Fibroblast of lung (primary cell): ENCODE results near the gene TNNC2. TPM values are rescaled to one million over a fixed set of nuclear protein-coding genes. Genes with fewer than 3 reads are reported as not detected.

Experiments
- DNase-seq, 2 donors: peaks; one replicate each; pipeline versions ENCODE4 v3.0.0 to v3.0.0-alpha.2; 2010; ENCODE audit warnings: low read depth in 2 of 2
- H2AFZ ChIP-seq: 2 replicates; pipeline ENCODE4 v1.5.1; 2012; ENCODE audit warnings: low read length, control low read depth, inconsistent platforms
- H3K27ac ChIP-seq: 2 replicates; pipeline ENCODE4 v1.5.1; 2011; ENCODE audit warnings: low read length, control low read depth; ENCODE audit not compliant: insufficient read depth
- H3K27me3 ChIP-seq: 2 replicates; pipeline ENCODE4 v1.5.1; 2011; ENCODE audit warnings: mild to moderate bottlenecking, low read length; ENCODE audit not compliant: control insufficient read depth, insufficient read depth
- H3K36me3 ChIP-seq: 2 replicates; pipeline ENCODE4 v1.5.1; 2011; ENCODE audit warnings: low read length; ENCODE audit not compliant: control insufficient read depth, insufficient read depth
- H3K4me1 ChIP-seq: 2 replicates; pipeline ENCODE4 v1.5.1; 2011; ENCODE audit warnings: low read length; ENCODE audit not compliant: control insufficient read depth, insufficient read depth; ENCODE audit errors: extremely low read depth
- H3K4me2 ChIP-seq: 2 replicates; pipeline ENCODE4 v1.5.1; 2011; ENCODE audit warnings: low read length, control low read depth; ENCODE audit not compliant: insufficient read depth; ENCODE audit errors: extremely low read depth
- H3K4me3 ChIP-seq, 4 experiments: fragments of 200-600 bp in 1 of 4; sonication (generic) in 1 of 4; replicated peaks in 1 of 4; 2 replicates each; pipeline ENCODE4 v1.5.1; 2011 to 2016; ENCODE audit warnings: low read length in 4 of 4, low read depth in 3 of 4, mild to moderate bottlenecking in 3 of 4, control low read depth in 2 of 4, inconsistent platforms in 1 of 4, mixed read lengths in 1 of 4; ENCODE audit not compliant: insufficient read depth in 1 of 4; ENCODE audit errors: control extremely low read depth in 1 of 4
- H3K79me2 ChIP-seq: 2 replicates; pipeline ENCODE4 v1.5.1; 2012; ENCODE audit warnings: mild to moderate bottlenecking, low read length, inconsistent platforms; ENCODE audit not compliant: control insufficient read depth, insufficient read depth
- H3K9ac ChIP-seq: 2 replicates; pipeline ENCODE4 v1.5.1; 2011; ENCODE audit warnings: mild to moderate bottlenecking, low read length, control low read depth; ENCODE audit not compliant: insufficient read depth
- H3K9me3 ChIP-seq: 2 replicates; pipeline ENCODE4 v1.5.1; 2012; ENCODE audit warnings: low read depth, low read length; ENCODE audit not compliant: control insufficient read depth, insufficient read depth
- H4K20me1 ChIP-seq: 2 replicates; pipeline ENCODE4 v1.5.1; 2011; ENCODE audit warnings: low read length; ENCODE audit not compliant: control insufficient read depth, insufficient read depth; ENCODE audit errors: extremely low read depth
- EZH2 ChIP-seq: IDR thresholded peaks from 2 replicates; pipeline ENCODE4 v1.5.1; 2012; ENCODE audit warnings: low read length, control low read depth, mild to moderate bottlenecking; ENCODE audit errors: missing control alignments
- polyA plus RNA-seq, 2 donors: library from polyadenylated mRNA; depleted of rRNA in 1 of 2; stranded (reverse) in 1 of 2; unstranded in 1 of 2; fragments of >200 nt; gene quantifications; 2 replicates each; pipeline ENCODE4 v1.2.1, GENCODE V29; 2011 to 2012; ENCODE audit warnings: missing spikeins in 1 of 2
- total RNA-seq: library from RNA; depleted of rRNA; stranded (reverse); fragments of >200 nt; gene quantifications from 2 replicates; pipeline ENCODE4 v1.2.1, GENCODE V29; 2014
- TF ChIP-seq, protein P1 (sequence below), 2 donors: IDR thresholded peaks in 1 of 2; conservative IDR thresholded peaks in 1 of 2; 1 replicate in 1 of 2; 2 replicates in 1 of 2; pipeline ENCODE4 v1.5.1; 2011 to 2012; ENCODE audit warnings: low read length in 2 of 2, control low read depth in 1 of 2, inconsistent platforms in 1 of 2, low read depth in 1 of 2, mild to moderate bottlenecking in 1 of 2

TNNC2 gene
- total and polyA plus RNA-seq, 2 donors (not counting 1 experiment from before 2014, with no cell fraction given), result 1.3 to 1.4 TPM

DNA sequence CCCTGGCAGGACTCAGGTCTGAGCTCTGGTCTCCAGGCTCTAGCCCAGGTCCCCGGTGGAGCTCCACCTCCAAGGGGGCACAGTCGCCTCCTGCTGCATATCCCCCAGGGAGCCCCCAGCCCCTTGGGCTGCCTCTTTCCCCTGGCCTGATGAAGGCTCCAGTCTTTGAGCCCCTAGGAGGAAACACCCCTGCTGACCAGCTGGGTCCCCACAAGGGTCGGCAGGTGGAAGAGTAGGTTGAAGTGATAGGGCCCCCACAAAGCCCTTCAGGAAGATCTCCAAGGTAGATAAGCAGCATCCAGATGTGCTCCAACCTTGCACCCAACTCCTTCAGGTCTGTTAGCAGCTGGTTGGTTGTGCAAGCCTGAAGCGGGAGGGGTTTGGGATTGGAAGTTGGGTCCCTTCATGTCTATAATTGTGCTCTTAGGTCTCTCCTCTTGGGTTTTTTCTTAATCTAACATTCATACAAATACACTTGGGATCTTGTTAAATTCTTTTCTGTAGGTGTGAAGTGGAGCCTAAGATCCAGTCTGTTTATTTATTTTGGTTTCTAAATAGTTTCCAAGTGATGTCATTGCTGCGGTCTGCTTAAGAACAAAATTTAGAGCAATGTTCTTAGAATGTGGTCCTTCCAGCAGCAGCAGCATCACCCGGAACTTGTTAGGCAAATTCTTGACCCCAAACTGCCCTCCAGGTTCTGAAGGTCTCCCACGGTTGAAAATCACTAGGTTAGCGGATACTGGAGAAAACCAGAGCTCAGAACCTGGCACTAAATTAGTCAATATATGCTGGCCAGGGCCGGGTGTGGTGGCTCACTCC is 9.5 kb downstream of the TNNC2 start:
- Histone ChIP-seq H3K9ac (no peak overlapping the region), H3K79me2 (peaks cover 22% of the 10 kb centered on the region), H4K20me1 (no peaks in the 10 kb centered on the region), H3K9me3 (no peaks in the 10 kb centered on the region), H3K4me3 (no peak overlapping the region), H3K4me1 (peaks cover 10% of the 10 kb centered on the region), H3K27me3 (no peaks in the 10 kb centered on the region), H3K36me3 (peaks cover 6% of the 10 kb centered on the region), H3K27ac (peak overlapping the region; percentile 46), H3K4me2 (no peak overlapping the region), H2AFZ (no peak overlapping the region)
- TF ChIP-seq, protein P1, sequence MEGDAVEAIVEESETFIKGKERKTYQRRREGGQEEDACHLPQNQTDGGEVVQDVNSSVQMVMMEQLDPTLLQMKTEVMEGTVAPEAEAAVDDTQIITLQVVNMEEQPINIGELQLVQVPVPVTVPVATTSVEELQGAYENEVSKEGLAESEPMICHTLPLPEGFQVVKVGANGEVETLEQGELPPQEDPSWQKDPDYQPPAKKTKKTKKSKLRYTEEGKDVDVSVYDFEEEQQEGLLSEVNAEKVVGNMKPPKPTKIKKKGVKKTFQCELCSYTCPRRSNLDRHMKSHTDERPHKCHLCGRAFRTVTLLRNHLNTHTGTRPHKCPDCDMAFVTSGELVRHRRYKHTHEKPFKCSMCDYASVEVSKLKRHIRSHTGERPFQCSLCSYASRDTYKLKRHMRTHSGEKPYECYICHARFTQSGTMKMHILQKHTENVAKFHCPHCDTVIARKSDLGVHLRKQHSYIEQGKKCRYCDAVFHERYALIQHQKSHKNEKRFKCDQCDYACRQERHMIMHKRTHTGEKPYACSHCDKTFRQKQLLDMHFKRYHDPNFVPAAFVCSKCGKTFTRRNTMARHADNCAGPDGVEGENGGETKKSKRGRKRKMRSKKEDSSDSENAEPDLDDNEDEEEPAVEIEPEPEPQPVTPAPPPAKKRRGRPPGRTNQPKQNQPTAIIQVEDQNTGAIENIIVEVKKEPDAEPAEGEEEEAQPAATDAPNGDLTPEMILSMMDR (conservative IDR thresholded peaks at IDR 0.05 in 1 of 2, IDR thresholded peaks at IDR 0.05 in 1 of 2; ENCODE audit: low read depth in 1 of 2, low read length in 2 of 2), result no peak
- no peak for TF ChIP-seq EZH2
- DNase-seq, result peak; percentile 85 to 94

DNA sequence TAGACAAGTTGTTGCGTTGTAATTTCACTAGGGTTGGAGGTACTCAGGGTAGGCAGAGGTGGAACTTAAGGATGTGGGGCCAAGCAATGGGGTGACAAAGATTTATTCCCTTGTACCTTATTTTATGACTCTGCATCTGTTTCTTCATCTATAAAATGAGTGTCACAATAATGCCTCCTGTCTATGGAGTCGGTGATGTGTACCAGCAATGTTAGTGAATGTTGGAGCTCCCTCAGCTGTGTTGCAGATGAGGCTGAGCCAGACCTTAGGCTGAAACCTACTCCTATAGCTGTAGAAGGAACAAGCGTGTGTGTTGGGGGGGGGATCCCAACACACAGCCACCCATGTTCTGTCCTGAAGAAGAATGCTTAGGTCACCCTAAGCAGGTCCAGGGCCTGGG is 10.2 kb downstream of the TNNC2 start:
- Histone ChIP-seq H3K27me3 (no peaks in the 10 kb centered on the region), H2AFZ (no peak overlapping the region), H3K36me3 (peaks cover 6% of the 10 kb centered on the region), H3K27ac (peak overlapping the region; percentile 0), H3K79me2 (peaks cover 23% of the 10 kb centered on the region), H3K9ac (no peak overlapping the region), H4K20me1 (no peaks in the 10 kb centered on the region), H3K4me3 (no peak overlapping the region), H3K9me3 (no peaks in the 10 kb centered on the region), H3K4me2 (no peak overlapping the region), H3K4me1 (peaks cover 10% of the 10 kb centered on the region)
- TF ChIP-seq, protein P1 (conservative IDR thresholded peaks at IDR 0.05 in 1 of 2, IDR thresholded peaks at IDR 0.05 in 1 of 2; ENCODE audit: low read depth in 1 of 2, low read length in 2 of 2), result no peak
- TF ChIP-seq EZH2, result no peak
- no peak for DNase-seq

DNA sequence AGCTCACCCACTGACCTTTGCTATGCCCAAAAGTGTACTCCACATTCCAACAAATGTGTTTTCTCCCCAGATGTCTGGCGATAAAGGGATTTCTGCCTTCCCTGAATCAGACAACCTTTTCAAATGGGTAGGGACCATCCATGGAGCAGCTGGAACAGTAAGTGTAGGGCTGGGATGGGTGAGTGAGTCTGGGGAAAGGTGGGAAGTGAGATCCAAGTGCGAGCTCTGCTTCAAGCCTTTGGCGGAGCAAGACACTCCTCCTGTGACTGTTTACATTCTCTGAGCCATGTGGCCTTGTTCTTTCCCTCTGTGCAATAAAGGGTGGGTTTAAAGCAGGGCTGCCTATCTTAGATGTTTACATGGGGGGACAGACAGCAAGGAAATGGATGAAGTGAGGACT is 12.8 kb downstream of the TNNC2 start:
- TF ChIP-seq, protein P1 (conservative IDR thresholded peaks at IDR 0.05 in 1 of 2, IDR thresholded peaks at IDR 0.05 in 1 of 2; ENCODE audit: low read depth in 1 of 2, low read length in 2 of 2), result no peak
- TF ChIP-seq EZH2, result no peak
- H3K79me2 ChIP-seq, result peaks cover 23% of the 10 kb centered on the region
- peak in 1 of 2 donors; percentile 66 for DNase-seq
- no peak overlapping the region for H3K27ac ChIP-seq
- H3K4me1 ChIP-seq, result peaks cover 10% of the 10 kb centered on the region
- no peak overlapping the region for H2AFZ ChIP-seq
- H4K20me1 ChIP-seq, result no peaks in the 10 kb centered on the region
- no peaks in the 10 kb centered on the region for H3K27me3 ChIP-seq
- H3K4me3 ChIP-seq, result peak overlapping the region in 1 of 4 experiments; percentile 45
- H3K9ac ChIP-seq, result no peak overlapping the region
- H3K36me3 ChIP-seq, result peaks cover 18% of the 10 kb centered on the region
- H3K9me3 ChIP-seq, result no peaks in the 10 kb centered on the region
- peak overlapping the region; percentile 44 for H3K4me2 ChIP-seq
